Activated CD4-positive, alpha-beta T cell treated with anti-CD3 and anti-CD28 coated beads, Interleukin-10, Interleukin-2, amounts not matched to agents 100 ng/mL and 50 ng/mL, durations not matched to agents 16 hours and 8 hours (primary cell): ENCODE results near the gene BABAM2.

Experiments
- DNase-seq: peaks from one replicate; pipeline ENCODE4 v3.0.0-alpha.2; 2020

Gene BABAM2

GRCh38 chr2:28134857-28135256, 244.3 kb downstream of the BABAM2 start:
- no peak for DNase-seq

GRCh38 chr2:28135324-28135723, 244.8 kb downstream of the BABAM2 start:
- no peak for DNase-seq

- DNase-seq: no peak
Measured at GRCh38 chr2:28135799-28136198, 245.3 kb downstream of the BABAM2 start.

GRCh38 chr2:28136556-28136955, 246.0 kb downstream of the BABAM2 start:
- DNase-seq: no peak

- DNase-seq: no peak
Measured at GRCh38 chr2:28137221-28137620, 246.7 kb downstream of the BABAM2 start.

- no peak for DNase-seq
Measured at GRCh38 chr2:28142386-28142785, 251.9 kb downstream of the BABAM2 start.

GRCh38 chr2:28148000-28148399, 257.5 kb downstream of the BABAM2 start:
- DNase-seq: no peak

- no peak for DNase-seq
Measured at GRCh38 chr2:28148566-28148965, 258.0 kb downstream of the BABAM2 start.

GRCh38 chr2:28150236-28150915, 259.8 kb downstream of the BABAM2 start:
- DNase-seq: no peak

- no peak for DNase-seq
Measured at GRCh38 chr2:28150994-28151393, 260.5 kb downstream of the BABAM2 start.

GRCh38 chr2:28152585-28153280, 262.2 kb downstream of the BABAM2 start:
- DNase-seq: no peak

GRCh38 chr2:28153851-28154250, 263.3 kb downstream of the BABAM2 start:
- DNase-seq: no peak

- no peak for DNase-seq
Measured at GRCh38 chr2:28155086-28155485, 264.6 kb downstream of the BABAM2 start.

GRCh38 chr2:28155627-28156026, 265.1 kb downstream of the BABAM2 start:
- DNase-seq: no peak

- no peak for DNase-seq
Measured at GRCh38 chr2:28158791-28159190, 268.3 kb downstream of the BABAM2 start.

- no peak for DNase-seq
Measured at GRCh38 chr2:28160986-28161425, 270.5 kb downstream of the BABAM2 start.

- DNase-seq: no peak
Measured at GRCh38 chr2:28161466-28161865, 270.9 kb downstream of the BABAM2 start.

GRCh38 chr2:28162564-28162963, 272.0 kb downstream of the BABAM2 start:
- no peak for DNase-seq

GRCh38 chr2:28163028-28163427, 272.5 kb downstream of the BABAM2 start:
- DNase-seq: no peak

- no peak for DNase-seq
Measured at GRCh38 chr2:28163627-28164279, 273.2 kb downstream of the BABAM2 start.

GRCh38 chr2:28164280-28164801, 273.8 kb downstream of the BABAM2 start:
- DNase-seq: no peak

- no peak for DNase-seq
Measured at GRCh38 chr2:28165087-28165635, 274.6 kb downstream of the BABAM2 start.

- no peak for DNase-seq
Measured at GRCh38 chr2:28166956-28167355, 276.4 kb downstream of the BABAM2 start.

- no peak for DNase-seq
Measured at GRCh38 chr2:28168376-28168775, 277.8 kb downstream of the BABAM2 start.
